ENCODE results near the gene FZD10.
A peak's percentile ranks its signal among the peaks of the same experiment; 100 is the strongest.

Gene FZD10

DNA sequence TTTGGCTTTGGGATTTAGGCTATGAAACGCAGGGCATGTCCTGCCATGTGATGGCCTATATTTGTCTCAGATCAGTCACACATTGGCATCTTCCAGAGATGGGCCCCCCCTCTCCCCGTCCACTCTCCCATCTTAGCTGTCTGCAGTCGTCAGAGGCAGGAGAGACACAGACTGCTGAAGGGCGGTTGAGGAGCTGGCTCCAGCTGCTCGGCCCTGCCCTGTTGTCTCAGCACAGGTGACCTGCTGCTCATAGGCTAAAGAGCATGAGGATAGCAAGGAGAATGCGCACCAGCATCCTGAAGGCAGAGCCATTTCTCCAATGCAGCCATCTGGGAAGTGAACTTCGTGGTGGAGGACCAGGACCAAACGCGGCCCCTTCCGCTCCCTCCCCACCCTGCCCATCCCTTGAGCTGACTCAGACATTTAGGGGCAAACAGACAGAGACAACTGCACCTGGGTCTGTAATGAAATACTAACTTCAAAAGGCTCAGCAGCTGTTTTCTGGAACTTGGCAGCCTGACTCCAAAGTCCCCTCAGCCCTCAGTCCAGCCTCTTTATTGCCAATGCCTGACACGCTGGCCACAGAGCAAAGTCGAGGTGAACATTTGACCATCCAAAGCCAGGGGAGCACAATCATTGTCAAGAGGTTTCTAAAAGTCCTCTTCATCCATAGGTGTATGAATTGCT is 22.3 kb downstream of the FZD10 start:
- Mint-ChIP-seq H3K4me3 (no peak overlapping the region), H3K4me1 (peaks cover 31% of the 10 kb centered on the region), H3K36me3 (ENCODE audit: low read depth) (no peaks in the 10 kb centered on the region), H3K9me3 (peaks cover 6% of the 10 kb centered on the region), H3K27ac (no peak overlapping the region), H3K27me3 (ENCODE audit: low read depth) (peaks cover 51% of the 10 kb centered on the region)
- TF ChIP-seq, protein P1, sequence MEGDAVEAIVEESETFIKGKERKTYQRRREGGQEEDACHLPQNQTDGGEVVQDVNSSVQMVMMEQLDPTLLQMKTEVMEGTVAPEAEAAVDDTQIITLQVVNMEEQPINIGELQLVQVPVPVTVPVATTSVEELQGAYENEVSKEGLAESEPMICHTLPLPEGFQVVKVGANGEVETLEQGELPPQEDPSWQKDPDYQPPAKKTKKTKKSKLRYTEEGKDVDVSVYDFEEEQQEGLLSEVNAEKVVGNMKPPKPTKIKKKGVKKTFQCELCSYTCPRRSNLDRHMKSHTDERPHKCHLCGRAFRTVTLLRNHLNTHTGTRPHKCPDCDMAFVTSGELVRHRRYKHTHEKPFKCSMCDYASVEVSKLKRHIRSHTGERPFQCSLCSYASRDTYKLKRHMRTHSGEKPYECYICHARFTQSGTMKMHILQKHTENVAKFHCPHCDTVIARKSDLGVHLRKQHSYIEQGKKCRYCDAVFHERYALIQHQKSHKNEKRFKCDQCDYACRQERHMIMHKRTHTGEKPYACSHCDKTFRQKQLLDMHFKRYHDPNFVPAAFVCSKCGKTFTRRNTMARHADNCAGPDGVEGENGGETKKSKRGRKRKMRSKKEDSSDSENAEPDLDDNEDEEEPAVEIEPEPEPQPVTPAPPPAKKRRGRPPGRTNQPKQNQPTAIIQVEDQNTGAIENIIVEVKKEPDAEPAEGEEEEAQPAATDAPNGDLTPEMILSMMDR (IDR thresholded peaks at IDR 0.05; ENCODE audit: unreplicated experiment in 3 of 3): no peak

DNA sequence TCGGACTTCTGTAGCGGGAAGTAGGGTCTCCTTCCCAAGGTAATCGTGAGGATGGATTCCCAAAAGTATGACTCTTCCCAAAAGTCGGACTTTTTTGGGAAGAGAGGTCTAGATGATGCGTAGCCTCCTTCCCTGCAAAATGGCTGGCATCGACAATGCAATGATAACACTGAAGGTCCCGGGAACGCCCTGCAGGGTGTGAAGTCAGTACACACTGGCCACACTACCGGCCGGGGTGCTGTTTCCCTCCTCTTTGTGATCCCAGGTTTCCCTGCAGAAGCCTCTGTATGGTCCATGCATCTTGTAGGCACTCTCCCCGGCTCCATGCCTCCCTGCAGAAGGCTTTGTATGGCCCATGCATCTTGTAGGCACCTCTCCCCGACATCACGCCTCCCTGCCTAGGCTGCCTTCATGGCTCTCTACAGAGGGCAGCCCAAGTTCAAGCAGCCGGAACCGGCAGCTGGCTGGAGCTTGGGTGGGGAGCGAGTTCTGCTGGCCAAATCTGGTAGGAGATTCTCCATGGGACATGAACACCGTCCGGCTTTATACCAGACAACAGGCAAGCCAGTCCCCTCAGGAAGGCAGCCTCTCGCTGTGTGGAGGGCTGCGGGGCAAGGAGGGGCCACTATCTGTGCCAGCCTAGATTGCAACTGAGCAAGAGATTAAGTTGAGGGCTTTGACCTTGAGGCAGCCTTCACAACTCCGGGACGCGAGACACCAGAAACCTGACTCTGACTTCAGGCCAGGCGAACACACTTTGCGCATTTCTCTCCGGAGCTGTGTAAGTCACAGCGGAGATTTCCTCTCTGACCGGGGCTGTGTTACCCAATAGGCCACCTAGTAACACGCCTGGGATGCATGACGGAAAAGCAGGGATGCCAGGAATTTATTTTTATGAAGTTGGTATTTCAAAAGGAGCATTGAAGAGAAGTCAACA is 23.5 kb downstream of the FZD10 start:
- TF ChIP-seq, protein P1 (IDR thresholded peaks at IDR 0.05; ENCODE audit: unreplicated experiment in 3 of 3): no peak
- Mint-ChIP-seq H3K9me3 (peaks cover 6% of the 10 kb centered on the region), H3K27ac (peak overlapping the region in 1 of 3 experiments; percentile 1), H3K36me3 (ENCODE audit: low read depth) (no peaks in the 10 kb centered on the region), H3K4me3 (no peak overlapping the region), H3K27me3 (ENCODE audit: low read depth) (peaks cover 46% of the 10 kb centered on the region), H3K4me1 (peaks cover 31% of the 10 kb centered on the region)

DNA sequence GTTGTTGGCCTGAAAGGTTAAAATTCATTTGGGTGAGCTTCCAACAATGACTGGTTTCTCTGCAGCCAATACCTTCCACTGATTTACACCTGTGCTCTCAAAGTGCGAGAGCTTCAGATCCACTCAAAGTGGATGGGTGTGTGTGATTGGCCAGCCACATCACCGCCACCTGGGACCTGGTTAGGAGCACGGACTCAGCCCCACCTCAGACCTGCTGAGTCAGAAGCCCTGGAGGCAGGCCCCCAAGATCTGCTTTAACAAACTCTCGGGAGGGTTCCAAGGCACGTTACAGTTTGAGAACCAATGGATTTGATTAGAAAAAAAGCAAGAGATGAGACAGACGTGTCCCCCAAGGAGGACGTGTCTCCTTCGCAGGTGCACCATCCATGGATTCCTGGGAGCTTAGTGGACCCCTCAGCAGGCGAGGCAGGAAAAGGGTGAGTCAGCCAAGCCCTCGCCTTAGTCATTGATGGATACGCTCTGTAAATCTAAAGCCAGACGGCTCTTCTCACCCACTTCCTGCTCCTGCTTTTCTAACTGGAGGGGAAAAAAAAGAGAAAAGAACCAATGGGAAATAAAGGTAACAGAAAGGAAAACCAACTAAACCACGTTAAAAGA is 24.5 kb downstream of the FZD10 start:
- Mint-ChIP-seq H3K36me3 (ENCODE audit: low read depth) (no peaks in the 10 kb centered on the region), H3K27me3 (ENCODE audit: low read depth) (peaks cover 48% of the 10 kb centered on the region), H3K4me3 (no peak overlapping the region), H3K27ac (no peak overlapping the region), H3K4me1 (peaks cover 31% of the 10 kb centered on the region), H3K9me3 (peaks cover 6% of the 10 kb centered on the region)
- TF ChIP-seq, protein P1 (IDR thresholded peaks at IDR 0.05; ENCODE audit: unreplicated experiment in 3 of 3): no peak

DNA sequence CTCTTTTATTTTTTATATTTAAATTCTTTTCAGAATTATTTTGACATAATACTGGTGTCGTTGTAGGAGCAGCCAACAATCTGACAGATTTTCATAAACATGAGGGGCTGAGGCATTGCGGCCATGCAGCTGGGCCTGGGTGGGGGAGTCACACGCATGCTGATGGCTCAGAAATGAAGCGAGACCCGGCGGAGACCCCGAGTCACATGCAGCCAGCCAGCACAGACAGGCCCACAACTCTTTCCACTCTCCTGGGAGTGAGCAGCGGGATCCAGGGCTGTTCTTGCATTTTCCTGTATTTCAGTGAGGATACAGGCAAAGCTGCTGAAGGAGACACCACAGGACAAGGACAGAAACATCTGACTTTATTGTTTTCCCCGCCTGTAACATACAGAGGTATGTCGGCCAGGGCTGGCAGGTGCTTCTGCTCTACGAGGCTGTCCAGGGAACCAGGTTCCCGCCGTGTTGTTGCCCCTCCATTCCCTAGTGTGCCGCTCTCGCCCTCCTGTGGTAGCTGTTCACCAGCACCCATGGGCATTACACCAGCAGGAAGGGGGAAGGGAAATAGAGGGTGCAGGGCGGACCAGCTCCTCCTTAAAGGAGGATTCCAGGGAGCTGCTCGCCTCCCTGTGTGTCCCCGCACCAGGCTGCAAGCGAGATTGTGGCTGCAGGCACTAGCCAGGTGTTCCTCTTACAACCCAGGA is 30.5 kb downstream of the FZD10 start:
- Mint-ChIP-seq H3K9me3 (no peaks in the 10 kb centered on the region), H3K36me3 (ENCODE audit: low read depth) (no peaks in the 10 kb centered on the region), H3K4me1 (peaks cover 3% of the 10 kb centered on the region), H3K27me3 (ENCODE audit: low read depth) (peaks cover 17% of the 10 kb centered on the region), H3K4me3 (no peak overlapping the region), H3K27ac (no peak overlapping the region)
- TF ChIP-seq, protein P1 (IDR thresholded peaks at IDR 0.05; ENCODE audit: unreplicated experiment in 3 of 3): no peak

DNA sequence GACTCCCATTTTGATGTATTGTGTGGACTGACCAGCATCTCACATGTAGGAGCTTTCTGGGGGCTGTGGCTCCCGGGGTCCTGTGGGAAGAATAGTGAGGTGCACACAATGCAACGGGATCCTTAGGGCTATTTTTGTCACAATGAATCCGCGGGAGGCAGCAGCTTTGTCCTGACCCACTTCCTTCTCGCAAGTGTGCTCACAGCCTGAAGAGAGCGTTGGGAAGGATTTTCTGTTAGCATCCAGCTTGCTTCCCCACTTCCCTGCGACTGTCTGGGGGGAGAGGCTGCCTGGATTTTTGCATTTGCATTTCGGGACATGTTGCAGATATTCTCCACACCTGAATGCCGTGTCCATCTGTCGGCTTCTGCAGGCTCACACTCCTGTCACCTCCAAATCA is 31.9 kb downstream of the FZD10 start:
- TF ChIP-seq, protein P1 (IDR thresholded peaks at IDR 0.05; ENCODE audit: unreplicated experiment in 3 of 3): no peak
- Mint-ChIP-seq H3K36me3 (ENCODE audit: low read depth) (no peaks in the 10 kb centered on the region), H3K4me3 (no peak overlapping the region), H3K27me3 (ENCODE audit: low read depth) (peaks cover 19% of the 10 kb centered on the region), H3K9me3 (no peaks in the 10 kb centered on the region), H3K27ac (no peak overlapping the region), H3K4me1 (no peaks in the 10 kb centered on the region)

Data from nephron (organoid).